HuH-7 (cell line): Measurements from ENCODE around the gene C3orf22.

Experiments used
- DNase-seq: peaks from one replicate; pipeline ENCODE4 v3.0.0; 2011; ENCODE audit warnings: low spot score

The C3orf22 gene

DNA sequence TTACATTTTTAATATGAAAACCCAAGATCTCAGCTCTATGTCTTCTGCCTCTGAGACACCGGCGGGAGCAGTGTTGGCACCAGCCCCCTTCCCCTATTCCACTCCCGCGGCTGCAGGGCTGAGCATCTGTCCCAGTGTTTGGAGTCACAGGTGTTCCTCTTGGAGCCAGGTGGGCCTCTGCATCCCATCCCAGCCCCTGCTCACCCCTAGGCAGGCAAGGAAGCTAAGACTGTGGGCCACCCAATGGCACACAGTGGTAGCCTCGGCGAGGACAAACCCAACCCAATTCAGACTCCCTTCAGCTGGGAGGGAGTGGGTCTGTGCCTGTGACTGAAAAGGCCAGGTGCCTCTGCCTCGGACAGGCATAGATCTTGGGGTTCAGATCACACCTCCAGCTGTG is 31.7 kb downstream of the C3orf22 start:
- DNase-seq, result no peak

DNA sequence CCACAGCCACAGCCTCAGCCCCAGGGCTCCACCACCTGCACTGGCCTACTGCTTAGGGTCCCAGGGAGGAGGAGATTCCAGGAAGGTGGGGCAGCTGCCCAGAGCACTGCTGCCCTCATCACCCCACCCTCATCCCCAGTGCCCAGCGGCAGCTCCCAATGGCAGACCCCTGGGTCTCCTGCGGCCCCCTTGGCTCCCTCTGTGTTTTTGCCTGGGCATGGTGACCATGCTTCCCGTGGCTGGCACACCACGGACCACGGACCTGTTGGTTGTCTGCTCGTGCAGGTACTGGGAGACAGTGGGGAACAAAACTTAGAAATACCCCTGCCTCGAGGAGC is 32.1 kb downstream of the C3orf22 start:
- no peak for DNase-seq

DNA sequence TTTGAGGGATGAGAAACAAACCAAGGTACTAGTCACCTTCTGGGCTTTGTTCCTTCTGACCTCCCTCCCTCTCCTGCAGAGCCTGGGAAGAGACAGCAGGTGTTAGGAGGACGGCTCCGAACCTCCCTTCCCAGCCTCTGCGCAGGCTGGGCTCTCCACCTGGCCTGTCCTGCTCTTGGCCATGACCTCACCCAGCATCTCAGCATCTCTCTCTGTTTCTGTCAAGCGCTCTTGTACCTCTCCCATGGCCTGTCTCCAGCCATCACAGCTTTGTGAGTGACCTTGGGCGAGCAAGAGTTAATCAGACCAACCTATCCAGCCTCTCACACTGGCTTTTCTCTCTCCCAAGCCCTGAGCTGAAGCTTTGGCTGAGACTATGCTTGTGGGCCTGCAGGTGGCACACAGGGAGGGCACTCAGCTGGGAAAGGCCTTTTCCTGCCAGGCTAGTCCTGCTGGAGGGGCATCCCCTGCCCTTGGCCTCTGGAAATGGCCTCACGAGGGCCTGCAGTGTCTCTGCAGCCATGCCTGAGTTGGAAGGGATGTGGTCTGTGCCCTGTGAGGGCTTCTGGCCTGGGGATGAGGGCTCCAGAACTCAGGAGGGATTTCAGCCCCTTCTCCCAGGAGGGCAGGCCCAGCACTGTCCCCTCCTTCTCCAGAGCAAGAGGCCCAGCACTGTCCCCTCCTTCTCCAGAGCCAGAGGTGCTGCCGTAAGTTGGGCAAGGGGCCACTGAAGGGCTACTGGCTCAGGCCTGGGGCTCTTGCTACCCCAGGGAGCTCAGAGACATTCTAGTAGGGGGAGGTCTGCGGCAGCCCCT is 32.7 kb downstream of the C3orf22 start:
- no peak for DNase-seq

DNA sequence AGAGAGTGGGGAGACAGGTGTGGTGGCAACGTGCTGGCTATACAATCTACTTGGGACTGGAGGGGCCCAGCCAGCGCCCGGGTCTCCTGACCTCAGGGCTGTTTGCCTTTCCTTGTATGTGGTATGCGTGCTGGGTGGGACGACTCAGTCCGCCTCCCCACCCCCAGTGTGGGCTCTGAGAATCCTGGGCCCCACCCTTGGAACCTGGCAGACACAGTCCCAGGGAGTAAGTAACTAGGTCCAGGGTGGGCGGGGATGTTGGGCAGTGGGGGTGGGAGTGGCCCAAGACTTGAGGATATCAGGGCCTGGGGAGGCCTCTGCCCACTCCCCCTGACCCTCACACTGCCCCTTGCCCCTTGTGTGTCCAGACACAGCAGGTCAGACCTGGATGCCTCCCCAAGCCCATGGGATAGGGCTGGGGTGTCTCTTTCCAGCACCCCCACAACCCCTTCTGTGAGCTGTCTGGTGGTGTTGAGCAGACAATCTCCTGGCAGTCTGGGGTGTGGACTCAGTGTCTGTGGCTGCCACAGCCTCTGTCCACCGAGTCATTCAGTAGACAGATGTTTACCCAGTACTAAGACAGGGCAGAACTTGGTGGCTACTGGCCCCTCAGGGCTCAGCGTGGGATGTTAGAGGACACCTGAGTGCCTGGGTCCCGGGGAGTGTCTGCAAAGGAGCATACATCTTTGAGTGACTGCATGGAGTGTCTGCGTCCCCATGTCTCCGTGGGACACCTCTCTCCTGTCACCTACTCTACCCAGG is 33.5 kb downstream of the C3orf22 start:
- DNase-seq, result no peak

DNA sequence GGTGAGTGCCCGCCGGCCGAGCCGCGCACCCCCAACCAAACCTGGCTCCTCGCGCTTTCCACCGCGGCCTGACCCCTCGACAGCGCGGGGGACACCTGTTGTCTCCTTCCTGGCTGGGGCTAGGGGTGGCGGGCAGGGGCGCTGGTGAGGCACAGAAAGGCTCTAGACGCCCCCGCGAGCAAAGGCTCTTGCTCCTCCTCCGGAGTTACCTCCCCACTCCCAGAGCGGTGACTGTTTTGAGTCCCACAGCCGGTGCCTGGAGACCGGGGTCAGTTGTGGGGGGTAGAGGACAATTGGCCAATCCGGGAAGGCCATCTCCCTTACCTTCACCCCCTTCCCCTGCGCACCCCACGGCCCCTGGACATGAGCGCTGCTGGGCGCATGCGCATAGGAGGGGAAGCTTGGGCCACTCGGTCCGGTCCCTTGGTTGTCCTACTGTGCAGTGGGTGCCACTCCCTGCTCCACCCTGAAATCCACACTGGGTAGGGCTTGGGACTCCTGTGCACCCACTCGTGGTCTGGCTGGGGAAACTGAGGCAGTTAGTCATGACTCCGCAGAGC is 34.2 kb downstream of the C3orf22 start:
- peak; percentile 82 for DNase-seq

DNA sequence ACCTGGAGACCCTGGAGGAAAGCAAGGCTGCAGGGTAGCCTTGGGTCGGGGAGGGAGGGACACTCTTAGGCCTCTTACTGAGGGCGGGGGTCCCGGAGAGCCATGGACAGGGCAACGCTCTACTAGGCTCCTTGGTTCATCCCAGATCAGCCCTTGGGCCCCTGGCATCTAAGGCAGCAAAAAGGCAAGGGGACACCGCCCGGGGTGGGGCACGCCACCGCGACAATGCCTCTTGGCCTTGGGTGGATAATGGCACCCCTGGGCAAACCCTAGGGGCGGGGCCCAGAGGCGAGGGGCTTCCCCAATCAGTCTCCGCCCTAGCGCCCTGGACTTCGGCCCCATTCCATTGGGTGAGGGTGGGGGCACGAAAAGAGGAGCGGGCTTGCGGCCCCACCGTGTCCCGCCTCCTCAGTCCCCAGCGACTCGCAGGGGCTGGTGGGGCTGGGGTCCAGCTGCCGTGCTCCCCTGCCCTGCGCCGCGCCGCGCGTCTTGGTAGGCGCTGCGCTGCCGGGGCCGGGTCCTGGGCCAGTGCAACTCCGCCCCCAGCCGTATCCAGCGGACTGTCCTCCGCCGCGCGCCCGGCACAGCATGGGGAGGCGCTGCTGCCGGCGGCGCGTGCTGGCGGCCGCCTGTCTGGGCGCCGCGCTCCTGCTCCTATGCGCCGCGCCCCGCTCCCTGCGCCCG is 34.8 kb downstream of the C3orf22 start, which contains the start of gene CHST13:
Gene CHST13, plus strand, starts transcription at position 411 of the 684 bp plus-strand sequence. Its CDS starts 178 bp downstream, at position 589.
- DNase-seq, result peak; percentile 87

DNA sequence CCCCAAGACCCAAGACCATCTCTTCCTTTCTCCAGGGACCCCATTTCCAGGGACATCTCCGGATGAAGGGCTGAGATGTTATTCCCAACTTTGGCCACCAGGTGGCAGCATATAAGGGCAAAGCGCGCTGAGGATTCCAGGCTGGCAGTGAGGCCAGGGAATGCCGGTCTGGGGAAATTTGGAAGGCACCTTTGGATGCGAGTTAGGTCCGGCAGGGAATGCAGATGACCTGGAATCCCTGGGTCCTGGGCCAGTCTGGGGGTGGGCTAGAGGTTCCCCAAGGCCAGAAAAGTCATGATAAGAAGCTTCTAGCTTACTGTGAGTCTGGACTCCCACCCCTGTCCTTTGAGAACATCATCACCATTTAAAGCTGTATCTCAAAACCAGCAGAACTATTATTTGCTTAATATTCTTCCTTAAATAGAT is 36.4 kb downstream of the C3orf22 start:
- peak; percentile 92 for DNase-seq

DNA sequence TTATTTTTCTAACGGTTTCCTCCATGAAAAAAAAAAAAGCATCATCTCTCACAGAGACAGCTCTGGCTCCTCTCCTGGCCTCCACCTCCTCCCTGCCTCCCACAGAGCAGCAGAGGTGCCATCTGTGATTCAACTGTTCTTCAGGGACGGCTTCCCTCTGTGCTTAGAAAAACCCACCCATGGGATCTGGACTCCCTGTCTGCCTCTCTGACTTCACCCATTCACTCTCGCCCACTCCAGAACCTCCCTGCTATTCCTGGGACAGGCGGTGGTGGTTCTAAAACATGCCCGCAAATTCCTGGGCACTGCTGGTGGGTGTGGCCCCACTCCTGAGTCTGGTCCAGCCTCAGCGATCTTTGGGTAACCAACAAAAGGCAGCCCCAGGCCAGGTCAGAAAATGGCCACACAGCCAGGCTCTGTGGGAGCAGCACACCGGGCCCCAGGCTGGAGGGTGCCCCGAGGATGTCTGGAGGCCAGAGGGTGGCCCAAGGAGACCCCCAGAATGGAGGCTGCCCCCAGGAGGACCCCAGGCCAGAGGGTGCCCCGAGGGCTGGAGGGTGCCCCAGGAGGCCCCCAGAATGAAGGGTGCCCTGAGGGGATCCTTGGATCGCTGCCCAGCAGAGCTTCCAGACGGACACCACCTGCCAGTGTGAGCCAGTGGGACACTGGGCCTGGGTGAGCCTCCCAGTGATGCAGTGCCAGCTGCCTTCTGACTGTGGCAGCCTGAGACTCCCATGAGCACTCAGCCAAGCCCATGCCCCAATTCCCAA is 37.4 kb downstream of the C3orf22 start:
- DNase-seq, result no peak

DNA sequence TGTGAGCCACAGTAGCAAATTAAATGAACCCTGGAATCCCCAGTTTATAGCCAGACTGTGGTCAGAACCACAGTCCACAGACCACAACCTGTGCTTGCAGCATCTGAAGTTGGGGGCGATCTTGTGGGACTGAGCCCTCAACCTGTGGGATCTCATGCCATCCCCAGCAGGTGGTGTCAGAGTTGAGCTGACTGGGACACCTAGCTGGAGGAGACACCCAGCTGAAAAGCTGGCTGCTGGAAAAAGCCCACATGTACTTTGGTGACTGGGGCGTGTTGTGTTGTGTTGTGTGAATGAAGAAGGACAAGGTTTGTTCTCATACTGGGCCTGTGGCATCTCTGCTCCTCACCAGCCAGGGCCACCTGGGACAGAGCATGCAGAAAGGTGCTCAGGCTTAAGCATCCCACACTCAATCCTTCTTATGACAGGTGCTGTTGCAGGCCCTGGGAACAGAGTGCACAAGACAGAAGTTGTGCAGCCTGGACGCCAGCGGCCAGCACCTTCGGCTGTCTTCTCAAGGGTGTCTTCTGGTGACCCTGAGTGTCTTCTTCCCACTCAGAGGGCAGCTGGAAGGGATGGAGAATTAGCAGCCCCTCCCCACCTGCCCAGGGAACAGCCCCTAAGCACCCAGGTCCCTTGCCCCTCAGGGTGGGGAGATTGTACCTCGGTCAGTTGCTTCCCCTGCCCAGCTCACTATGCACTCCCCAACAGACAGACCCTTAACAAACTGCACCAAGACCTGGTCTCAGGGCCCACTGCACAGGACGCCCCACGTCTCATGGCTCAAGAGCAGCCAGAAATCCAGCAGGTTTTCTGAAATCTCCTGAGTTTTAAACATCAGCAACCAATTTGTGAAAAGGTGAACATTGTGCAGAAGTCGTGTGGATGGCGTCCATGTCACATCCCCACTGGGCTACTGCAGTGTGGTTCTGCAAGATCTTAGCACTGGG is 39.0 kb downstream of the C3orf22 start:
- no peak for DNase-seq

DNA sequence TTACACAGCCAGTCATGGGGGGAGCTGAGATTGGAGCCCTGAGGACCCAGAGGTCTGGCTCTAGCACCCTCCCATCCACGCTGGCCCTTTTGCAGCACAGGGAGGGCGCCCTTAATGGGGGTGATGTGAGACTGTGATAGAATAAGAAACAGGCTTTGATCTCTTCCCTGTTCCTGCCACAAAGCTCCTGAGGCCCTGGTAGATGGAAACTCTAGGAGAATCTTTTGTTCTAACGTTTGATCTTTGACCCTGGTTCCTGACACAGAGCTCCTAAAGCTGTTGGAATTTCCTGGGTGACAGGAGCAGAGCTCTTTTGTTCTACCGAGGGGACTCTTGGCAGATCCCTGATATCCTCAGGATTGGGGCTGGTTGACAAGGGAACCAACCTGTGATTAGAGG is 40.0 kb downstream of the C3orf22 start:
- no peak for DNase-seq

DNA sequence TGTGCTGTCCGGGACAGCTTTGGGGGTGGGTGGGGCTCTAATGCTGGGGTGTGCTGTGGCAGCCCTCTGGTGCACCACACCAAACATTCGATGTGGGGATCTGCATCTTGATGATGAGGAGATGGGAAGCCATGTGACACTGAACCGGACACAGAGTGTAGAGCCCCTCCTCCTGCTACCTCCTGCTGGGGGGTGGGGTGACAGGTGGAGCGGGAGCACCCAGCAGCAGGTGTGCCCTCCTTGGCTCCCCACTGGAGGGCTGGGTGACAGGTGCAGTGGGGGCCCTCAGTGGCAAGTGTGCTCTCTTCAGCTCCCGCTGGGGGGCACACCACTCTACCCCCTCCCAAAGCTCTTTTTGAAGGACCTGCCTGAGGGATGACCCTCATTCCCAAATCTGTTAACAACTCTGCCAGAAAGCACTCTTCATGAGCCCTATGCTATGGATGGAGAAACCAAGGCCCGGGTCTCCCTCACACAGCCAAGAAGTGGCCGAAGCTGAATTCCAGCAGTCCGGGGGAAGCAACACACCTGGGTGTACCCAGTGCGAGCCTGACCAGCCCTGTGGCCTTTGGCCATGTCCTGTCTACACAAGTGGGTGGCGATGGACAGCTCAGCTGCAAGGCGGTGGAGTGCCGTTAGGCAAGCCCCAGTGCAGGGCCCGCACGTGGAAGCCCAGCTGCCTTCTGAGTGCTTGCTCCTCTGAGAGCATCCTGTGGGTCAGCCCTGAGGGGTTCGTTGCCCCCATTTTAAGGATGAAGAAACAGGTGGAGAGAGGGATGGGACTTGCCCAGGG is 40.5 kb downstream of the C3orf22 start:
- no peak for DNase-seq

DNA sequence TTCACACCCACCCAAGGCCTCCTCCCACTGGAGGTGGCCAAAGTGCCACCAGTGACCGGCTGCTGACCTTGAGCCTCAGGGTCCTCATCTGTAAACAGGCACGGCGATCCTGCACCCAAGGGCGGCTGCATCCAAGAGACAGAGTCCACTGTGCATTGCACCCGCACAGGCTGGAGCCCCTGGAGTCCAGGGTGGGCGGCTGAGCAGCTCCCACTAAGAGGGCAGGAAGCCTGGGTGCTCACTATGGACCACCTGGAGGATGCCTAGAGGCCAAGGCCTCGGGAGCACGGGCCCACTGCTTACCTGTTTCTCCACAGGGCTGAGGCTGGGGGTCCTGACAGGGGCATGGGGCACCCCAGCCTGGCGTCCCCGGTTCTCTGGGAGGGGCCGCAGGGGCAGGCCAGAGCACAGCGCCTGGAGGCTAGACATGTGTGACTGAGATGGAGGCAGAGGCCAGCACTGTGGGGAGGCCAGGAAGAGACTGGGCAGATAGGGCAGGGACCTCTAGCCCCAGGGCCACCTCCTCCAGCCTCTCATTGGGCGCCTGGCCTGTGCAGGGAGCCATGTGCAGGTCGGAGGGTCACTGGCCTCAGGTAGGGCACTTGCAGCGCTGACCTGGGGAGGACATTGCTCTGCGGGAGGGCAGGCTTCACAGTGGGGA is 41.3 kb downstream of the C3orf22 start, which contains the start of gene UROC1:
Gene UROC1, minus strand, starts transcription at position 483 of the 661 bp plus-strand sequence. Its CDS starts 54 bp downstream, at position 429.
- no peak for DNase-seq

DNA sequence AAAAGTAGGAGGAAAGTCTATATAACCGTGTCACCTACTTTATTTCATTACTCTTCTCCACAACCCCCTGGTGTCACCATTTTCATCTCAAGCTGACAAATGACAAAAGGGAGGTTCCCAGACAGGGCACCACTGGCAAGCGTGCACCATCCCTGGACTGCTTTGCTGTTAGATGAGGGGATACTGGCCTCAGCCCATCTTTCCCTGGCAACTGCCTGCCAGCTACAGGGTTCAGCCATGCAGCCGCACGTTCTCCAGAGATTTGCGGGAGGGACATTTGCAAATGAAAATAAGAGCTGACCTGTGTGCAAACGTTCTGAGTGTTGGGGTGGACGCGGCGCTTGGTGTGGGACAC is 41.8 kb downstream of the C3orf22 start:
- no peak for DNase-seq

DNA sequence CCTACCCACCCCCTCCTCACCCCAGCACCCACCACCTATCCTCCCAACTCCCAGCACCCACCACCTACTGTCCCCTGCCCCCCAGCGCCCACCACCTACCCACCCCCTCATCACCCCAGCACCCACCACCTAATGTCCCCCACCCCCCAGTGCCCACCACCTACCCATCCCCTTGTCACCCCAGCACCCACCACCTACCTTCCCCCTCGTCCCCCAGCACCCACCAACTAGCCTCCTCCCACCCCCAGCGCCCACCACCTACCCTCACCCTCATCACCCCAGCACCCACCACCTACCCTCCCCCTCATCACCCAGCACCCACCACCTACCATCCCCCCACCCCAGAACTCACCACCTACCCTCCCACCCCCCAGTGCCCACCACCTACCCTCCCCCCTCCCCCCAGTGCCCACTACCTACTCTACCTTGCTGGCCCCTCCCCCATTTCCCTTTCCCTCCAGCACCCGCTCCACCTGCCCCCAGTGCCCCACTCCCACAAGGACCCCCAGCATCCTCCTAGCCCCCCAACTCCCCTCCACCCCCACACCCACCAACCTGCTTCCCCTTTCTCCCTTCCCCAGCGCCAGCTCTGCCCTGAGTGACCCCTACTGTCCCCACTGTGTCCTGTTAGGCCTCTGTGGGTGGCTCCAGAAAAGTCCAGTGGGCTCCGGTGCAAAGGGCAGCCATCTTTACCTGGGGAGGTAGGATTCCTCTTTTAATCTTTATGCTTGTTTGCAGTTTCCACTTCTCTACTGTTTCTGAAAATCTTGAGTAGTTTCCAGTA is 42.4 kb downstream of the C3orf22 start:
- DNase-seq, result no peak

DNA sequence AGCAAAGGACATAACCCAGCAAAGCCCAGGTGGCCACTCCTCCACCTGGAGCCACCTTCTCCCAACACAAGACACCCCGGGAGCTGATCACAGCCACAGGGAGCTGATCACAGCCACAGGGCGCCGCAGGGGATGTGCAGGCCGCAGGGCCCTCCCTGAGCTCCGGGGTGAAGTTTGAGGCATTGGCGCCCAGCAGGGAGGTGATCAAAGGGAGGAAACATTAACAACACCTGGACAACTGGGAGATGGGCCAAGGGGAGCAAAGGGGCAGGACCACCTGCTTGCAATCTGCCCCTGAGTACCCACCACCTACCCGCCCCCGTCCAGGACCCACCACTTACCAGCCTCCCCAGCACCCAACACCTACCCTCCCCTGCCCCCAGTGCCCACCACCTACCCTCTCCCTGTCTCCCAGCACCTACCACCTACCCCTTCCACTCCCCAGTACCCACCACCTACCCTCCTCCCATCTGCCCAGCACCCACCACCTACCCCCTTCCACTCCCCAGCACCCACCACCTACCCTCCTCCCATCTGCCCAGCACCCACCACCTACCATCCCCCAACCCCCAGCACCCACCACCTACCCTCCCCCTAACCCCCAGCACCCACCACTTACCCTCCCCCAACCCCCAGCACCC is 43.5 kb downstream of the C3orf22 start:
- DNase-seq, result no peak

DNA sequence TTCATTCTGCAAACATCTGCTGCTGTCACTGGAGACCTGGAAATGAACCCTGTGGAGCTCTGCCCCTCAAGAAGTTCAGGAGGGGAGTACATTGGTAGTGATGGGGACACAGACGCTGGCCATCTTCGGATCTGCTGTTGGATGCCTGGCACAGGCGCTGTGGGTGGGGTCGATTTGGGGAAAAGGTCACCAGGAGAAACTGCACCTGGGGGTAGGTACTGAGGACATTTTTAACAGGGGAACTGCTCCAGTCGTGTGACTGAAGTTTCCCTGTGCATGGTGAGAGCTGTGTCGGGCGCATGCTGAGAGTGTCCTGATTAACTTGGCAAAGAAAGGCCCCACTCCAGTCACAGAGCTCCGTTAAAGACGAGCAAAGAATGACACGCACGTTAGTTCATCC is 44.6 kb downstream of the C3orf22 start:
- DNase-seq, result no peak

DNA sequence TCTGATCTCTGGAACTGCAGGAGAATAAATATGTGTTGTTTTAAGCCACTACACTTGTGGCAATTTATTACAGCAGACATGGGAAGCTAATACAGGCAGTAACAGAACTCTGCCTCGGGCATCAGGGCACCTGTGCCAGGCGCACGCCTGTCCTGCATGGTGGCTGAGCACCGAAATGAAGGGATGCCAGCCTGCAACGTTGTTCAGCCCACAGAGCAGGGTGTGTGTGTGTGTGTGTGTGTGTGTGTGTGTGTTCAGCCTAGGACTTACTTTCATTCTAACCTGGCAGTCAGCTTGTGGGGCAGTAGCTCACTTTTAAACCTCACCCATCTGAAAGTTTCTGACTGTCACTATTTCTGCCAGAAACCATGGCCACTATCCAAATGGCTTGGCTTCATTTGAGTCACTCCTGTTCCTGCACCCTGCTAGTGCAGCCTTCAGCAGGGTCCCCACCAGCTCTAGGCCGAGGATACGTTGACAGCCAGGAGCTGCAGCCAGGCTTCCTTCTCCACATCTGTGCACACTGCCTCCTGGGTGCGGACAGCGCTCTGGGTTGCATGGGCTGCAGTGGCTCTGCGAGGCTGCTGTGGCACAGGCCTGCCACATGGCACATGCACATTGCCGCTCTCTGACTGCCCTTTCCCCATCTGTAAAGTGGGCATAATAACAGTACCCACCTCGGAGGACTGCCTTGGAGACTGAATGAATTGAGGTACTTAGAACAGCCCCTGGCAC is 45.6 kb downstream of the C3orf22 start:
- no peak for DNase-seq
